ENCODE data around the gene TRAPPC10.

Gene TRAPPC10

DNA sequence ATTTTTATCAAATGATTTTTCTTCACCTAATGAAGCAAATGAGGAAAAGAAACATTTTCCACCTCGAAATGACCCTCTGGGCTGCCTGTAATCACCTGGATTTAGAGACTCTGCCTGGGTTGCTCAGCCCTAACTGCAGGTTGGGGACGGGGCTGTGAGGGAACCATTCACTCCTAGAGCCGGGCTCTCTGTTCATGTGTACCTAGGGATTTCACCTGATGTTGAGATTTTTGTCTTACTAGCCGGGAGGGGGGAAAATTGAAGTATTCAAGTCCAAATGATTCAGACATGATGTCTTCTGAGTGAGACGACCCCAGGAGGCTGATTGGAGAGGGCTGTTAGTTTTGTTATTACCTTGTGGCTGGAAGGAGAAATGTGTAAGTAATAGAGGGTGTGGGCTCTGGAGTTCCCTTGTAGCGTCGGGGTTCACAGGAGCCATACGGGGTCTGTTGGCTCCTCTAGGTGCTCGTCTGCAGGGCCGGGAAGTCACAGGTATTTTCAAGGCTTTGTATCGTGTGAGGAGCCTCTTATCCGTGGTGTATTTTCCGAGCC, 52.8 kb downstream of the TRAPPC10 start:
- DNase-seq (ENCODE audit: low read depth in 3 of 3) = no peak

DNA sequence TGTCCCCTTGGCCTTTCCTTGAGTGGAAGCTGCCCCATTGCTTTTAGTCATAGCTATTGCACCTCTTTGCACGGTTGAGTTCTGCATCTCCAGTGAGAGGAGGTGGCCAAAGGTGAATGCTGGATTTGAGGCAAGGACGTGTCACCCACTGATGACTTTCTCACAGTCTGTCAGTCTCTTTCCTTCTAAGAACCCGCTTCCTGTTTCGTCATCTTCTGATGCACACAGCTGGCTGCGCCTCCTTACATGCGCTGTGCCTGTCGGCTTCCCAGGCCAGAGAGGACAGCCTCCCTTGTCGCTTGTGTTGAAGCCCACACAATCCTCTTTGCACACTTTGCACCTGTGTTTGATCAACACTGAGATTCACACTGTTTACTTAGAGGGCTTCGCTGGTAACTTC, 53.3 kb downstream of the TRAPPC10 start:
- peak; percentile 37 to 68 (median 57) for DNase-seq (ENCODE audit: low read depth in 3 of 3)

DNA sequence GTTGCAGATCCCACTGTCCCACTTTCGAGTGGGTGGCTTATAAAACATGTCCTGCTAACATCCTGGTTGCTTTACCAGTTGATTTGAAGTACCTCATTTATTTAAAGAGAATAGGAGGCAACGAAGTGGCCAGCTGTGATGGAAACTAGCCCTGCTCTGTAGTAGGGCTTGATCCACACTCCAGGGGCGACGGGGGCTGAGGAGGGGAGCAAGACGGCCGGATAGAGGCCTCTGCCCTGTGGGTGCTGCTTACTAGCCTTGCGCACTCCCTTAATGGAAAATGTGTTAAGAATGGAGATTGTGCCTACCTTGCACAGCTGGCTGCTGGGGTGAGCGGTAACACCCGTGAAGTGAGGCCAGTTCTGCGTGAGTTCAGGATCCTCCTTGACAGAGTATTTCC, 54.0 kb downstream of the TRAPPC10 start:
- no peak for DNase-seq (ENCODE audit: low read depth in 3 of 3)

DNA sequence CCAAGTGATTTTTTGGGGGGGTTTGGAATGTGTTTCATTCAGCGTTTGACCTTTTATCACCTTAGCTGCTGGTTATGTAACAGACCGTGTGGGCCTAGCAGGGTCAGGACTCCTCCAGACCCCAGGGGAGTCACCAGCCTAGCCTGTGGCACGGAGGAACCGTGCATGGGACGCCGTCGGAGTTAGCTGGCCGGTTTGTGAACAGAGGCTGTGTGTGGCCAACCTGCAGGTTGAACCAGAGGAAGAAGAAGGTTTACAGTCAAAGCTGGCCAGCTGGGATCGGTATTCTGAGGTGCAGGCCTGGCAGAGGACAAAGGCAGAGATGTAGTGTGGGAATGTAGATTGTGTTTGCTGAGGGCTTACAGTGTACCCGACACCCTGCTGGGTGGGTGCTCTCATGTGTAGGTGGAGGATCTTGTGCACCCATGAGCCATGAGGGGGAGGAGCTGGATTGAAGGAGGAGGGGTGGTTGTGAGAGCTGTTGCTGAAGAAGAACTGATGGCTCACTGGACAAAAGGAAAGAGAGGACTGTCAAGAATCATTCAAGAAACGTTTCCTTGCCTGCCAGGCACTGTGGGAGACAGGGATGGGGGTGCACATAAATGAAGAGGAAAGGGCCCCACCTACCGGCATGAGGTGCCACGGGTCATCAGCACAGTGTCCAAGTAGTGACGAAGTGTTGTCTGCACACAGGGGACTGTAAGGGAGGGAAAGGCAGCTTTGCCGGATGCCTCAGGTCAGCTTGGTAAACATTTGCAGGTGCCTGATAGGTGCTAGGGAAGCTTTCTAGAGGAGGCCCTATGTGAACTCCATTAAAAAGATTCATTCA, 55.1 kb downstream of the TRAPPC10 start:
- no peak for DNase-seq (ENCODE audit: low read depth in 3 of 3)

DNA sequence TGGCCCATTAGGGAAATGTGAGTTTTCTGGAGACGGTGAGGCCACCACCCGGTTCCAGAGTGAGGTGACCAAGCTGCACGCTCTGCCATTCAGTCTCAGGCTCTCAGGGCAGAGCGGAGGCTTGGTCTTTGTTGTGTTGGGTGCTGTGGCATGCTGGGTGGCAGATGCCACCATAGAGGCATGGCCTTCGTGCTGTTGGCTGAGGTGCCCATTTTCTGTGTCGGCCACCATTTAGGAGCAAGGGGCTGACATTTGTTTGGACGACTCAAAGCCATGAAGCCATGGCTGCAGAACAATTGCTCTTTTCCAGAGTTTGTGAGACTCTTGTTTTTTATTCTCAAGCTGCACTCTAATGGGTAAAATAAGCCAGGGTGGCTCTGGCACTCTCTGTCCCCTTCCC, 58.3 kb downstream of the TRAPPC10 start:
- no peak for DNase-seq (ENCODE audit: low read depth in 3 of 3)

DNA sequence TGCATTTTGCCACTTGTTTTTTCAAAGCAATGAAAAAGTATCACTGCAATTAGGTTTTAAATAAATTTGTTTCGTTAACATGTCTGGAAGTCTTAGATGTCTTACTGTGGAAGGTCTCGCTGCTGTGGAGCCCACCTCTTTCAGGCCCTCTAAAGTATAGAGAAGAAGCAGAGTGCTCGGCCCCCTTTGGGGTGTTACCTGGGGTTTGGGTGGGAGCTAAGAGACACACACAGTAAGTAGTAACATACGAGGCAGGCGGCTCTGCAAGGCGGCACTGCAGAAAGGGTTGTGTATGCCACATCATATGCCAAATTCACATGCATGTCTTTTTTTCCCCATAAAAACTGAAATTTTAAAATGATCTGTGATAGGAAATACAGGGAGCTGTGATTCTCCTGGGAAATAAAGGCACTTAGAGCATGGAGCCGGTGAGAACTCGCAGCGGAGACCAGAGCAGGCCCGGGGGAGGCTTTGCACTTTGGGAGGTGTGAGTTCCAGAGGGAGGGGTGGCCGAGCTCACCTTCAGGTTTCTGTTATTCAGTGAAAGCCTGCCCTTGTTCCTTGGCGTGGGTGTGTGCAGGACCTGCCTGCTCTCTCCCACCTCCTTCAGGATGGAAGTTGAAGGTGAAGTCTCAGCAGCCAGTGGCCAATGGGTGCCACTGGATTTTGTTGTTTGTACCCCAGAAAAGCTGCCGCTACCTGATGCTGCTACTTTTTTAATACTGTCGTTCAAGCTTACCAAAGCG, 59.4 kb downstream of the TRAPPC10 start:
- no peak for DNase-seq (ENCODE audit: low read depth in 3 of 3)

DNA sequence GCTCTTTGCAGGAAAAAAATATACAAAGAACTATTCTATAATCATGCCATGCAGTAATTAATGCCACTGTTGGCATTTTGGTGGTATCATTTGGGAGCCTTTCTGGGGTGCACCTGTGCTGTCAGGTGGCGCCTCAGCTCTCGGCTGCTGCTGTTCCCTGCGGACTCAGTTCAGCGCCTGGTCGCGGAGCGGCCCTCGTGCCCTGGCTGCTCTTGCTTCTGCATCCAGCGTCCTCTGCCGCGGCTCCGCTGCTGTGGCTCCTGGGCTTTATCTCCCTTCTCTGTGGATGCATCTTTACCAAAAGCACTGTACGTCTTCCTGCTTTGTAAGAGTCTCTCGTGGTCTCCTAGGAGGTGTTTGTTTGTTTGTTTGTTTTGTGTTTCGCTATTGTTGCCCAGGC, 60.0 kb downstream of the TRAPPC10 start:
- DNase-seq (ENCODE audit: low read depth in 3 of 3) = no peak

DNA sequence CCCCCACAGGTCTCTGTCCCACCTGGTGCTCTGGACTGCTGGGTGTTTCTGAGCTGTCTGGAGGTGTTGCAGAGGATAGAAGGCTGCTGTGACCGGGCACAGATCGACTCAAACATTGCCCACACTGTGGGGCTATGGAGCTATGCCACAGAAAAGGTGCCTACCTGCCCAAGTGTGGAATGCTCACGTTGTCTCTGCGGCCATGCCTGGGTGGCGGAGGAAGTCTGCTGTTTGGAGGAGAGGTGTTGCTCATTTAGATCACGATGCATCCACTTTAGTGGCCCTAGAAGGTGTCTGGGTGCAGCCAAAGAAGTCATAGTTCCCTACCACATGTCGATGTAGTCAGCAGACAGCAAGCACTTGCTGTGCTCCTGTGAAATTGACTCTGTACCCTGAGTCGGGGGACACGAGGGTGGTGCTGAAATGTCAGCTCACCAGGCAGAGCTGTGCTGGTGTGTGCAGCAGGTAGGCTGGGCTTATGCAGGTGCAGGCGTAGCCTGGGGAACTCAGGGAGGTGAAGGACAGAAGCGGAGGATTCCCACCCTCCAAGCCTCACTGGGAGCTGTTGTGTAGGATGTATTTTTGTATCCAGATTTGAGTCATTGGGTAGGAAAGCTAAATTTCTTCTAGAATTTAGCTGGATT, 62.3 kb downstream of the TRAPPC10 start:
- DNase-seq (ENCODE audit: low read depth in 3 of 3) = no peak

DNA sequence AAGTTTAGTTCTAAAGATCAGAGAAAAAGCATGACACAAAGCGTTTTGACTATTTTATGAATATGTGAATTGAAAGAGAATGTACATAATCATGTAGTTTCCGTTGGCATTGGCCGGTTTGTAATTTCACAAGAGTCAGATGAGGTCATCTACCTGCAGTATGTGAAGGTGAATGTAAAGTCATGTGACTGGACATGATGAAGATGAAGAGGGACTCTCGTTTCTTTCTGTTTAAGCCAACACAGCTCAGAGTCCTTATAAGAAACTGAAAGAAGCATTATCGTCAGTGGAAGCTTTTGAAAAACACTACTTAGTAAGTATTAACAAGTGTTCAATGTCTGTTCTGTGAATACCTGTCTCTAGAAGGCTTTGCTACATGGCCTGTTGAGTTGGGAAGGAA, 64.2 kb downstream of the TRAPPC10 start:
- no peak for DNase-seq (ENCODE audit: low read depth in 3 of 3)

DNA sequence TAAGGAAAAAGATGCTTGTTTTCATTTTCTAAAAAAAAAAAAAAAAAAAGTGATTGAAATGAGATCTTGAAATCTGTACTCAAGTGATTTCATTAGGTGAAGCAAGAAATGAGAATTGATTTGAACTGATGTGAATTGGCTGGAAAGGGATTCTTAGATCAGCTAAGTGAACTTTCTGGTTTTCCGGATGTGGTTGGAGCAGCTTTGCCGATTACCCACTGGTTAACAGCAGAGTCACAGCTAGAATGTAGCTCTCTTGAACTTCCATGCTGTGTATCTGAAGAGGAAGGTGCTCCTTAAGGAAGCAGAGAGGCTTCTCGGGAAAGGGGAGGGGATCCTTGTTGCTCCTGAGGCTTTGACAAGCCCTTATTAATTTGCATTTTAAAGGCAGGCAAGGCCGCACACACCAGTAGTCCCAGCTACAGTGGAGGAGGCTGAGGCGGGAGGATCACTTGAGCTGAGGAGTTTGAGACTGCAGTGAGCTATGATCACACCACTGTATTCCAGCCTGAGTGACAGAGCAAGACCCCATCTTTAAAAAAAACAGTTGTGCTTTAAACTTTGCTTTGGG, 66.4 kb downstream of the TRAPPC10 start:
- DNase-seq (ENCODE audit: low read depth in 3 of 3) = no peak

DNA sequence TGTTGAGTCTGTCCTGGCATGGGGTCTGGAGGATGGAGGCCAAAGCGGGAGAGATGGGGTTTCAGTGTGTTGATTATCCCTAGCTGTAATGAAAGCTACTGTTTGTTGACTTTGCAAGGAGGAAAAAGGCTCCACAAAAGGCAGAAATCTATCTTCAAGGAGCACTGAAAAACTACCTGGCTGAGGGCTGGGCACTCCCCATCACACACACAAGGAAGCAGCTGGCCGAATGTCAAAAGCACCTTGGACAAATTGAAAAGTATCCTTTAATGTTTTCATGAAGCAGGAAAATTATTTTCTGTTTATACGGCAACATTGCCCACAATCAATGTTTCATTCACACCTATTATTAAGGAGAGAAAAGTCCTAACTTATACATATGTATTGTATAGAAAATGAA, 67.3 kb downstream of the TRAPPC10 start:
- no peak for DNase-seq (ENCODE audit: low read depth in 3 of 3)

DNA sequence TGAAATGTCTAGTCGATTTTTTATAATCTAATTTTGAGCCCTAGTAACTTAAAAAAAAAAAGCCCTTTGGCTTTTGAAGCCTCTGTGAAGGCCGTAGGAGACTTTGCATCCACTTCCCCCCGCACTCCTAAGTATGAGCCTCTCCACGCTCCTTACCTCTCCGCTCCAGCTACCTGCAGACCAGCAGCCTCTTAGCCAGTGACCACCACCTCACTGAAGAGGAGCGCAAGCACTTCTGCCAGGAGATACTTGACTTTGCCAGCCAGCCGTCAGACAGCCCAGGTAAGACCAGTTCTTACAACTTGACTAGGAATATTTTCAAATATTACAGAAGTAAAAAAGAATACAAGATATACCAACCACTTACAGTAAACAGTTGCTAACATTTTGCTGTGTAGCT, 67.7 kb downstream of the TRAPPC10 start:
- DNase-seq (ENCODE audit: low read depth in 3 of 3) = no peak

DNA sequence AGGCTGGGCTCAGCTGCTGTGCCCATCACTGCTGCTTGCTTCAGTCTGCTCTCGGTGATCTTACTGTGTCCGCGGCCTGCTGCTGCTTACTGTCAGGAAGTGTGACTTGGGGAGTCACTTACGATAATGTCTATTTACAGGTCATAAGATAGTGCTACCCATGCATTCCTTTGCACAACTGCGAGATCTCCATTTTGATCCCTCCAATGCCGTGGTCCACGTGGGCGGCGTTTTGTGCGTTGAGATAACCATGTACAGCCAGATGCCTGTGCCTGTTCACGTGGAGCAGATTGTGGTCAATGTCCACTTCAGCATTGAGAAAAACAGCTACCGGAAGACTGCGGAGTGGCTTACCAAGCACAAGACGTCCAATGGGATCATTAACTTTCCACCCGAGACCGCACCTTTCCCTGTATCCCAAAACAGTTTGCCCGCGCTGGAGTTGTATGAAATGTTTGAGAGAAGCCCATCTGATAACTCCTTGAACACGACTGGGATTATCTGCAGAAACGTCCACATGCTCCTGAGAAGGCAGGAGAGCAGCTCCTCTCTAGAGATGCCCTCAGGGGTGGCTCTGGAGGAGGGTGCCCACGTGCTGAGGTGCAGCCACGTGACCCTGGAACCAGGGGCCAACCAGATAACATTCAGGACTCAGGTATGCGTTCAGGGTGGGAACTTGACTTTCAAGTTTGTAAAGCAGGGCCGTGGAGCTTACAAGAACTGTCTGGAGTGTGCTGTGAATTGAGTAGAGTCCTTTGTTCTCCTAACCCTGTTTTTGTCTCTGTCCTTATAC, 70.7 kb downstream of the TRAPPC10 start:
- DNase-seq (ENCODE audit: low read depth in 3 of 3) = no peak

DNA sequence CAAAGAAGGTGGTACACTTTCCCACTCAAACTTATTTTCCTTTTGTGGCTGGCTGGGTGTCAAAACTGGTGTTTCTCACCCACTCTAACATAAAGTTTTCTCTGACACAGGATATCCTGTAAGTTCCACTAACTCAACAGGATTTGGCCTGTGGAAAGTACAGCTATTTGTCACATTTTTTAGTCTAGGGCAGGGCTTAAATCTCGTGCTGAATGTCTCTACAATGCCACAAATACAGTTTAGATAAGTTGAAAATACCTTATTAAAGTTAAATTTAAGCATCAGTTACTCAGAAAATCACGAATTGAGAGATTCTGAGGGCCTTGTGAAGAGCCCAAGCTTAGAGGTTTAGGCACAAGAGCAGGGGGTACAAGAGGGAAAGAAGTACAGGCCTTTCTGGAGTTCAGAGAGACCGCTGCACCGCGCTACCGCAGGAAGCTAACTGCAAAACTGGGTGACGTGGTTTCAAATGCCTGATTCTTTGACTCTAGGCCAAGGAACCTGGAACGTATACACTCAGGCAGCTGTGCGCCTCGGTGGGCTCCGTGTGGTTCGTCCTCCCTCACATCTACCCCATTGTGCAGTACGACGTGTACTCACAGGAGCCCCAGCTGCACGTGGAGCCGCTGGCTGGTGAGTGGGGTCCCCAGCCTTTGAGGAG, 71.7 kb downstream of the TRAPPC10 start:
- peak; percentile 34 to 52 (median 40) for DNase-seq (ENCODE audit: low read depth in 3 of 3)

DNA sequence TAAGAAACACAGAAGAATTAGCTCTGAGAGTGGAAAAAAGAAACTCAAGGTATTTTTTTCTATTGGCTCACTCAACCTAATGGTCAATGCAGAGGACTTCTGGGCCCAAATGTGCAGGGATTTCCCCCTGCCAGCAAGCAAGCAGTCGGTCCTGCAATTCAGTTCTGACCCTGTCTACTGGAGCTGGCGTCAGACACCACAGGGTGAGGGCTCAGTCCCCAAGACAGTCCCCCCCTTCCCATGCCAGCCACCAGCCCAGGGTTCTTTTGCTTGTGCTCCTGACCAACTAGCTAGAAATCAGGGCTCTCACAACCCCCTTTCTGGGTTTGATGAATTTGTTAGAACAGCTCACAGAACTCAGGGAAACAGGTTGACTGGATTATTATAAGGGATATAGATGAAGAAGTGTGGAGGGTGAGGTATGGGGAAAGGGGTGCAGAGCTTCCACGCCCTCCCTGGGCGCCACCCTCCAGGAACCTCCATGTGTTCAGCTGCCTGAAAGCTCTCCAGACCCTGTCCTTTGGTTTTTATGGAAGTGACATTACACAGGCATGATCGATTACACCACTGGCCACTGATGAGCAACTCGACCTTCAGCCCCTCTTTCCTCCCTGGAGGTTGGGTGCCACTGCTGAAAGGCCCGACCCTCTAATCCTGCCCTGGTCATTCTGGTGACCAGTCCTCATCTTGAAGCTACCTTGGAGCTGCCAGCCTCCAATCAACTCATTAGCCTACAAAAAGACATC, 72.6 kb downstream of the TRAPPC10 start:
- DNase-seq (ENCODE audit: low read depth in 3 of 3) = no peak

DNA sequence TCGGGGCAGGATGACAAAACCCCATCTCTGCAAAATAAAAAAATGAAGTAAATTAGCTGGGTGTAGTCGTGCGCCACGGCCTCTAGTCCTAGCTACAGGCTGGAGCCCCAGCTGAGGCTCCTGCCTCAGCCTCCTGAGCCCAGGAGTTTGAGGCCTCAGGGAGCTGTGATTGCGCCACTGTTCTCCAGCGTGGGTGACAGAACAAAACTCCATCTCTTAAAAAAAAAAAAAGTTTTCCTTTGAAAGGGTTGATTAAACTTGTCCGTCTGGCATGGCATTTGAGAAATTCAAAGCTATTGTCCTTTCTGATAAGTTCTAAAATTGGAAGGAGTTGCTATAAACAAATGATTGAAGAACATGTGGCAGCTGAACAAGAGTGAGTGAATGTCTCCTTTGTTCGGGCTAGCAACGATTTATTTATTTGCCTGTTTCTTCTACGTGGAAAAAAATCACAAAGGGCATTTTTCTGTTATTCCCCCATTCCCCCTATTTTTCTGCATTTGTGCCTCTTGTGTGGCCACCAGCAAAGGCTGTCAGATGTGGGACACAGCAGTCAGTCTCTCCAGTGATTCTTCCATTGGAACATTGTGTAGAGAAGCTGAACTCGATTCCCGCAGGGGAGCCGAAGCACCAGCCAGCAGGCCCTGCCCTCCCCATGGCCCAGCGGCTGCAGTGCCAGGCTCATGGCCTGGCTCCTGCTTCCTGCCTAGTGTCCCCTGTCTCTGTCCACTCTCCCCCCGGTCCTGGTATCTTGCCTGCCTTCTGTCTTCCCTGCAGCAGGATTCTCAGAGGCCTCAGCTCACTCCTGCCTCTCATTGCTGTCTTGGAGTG, 73.6 kb downstream of the TRAPPC10 start:
- DNase-seq (ENCODE audit: low read depth in 3 of 3) = no peak

DNA sequence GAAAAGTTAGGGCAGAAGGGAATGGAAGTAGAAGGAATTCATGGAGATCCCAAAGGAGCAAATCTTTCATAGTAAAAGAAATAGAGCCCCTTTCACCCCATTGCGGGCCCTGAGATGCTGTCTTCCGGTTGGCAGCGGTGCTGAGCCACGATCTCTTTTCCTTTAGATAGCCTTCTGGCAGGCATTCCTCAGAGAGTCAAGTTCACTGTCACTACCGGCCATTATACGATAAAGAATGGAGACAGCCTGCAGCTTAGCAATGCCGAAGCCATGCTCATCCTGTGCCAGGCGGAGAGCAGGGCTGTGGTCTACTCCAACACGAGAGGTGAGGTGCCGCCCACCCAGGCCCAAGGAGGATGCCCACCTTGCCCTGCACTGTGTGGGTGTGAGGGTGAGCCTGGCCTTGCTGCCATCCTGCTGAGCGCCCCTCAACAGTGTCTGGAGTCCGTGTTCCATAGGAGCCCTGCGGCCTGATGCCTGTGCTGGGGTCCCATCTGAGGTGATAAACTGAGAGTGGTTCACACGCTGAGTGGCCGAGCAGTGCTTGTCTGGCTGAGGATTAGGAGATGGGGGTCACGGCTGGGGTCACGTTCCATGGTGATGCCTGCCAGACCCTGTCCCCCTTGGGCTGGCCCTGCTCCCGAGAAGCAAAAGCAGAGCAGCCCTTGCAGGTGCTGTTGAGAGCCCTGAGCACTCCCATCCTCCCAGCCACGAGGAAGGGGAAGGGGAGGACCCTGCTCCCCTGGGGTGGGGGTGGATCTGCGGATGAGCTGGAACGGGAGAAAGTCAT, 74.7 kb downstream of the TRAPPC10 start:
- no peak for DNase-seq (ENCODE audit: low read depth in 3 of 3)

Measured in stimulated activated CD4-positive, alpha-beta T cell treated with anti-CD3 and anti-CD28 coated beads, TNF-alpha, amount 100 ng/mL, for 48 hours (primary cell).